GF-D8 (cell line): Measurements from ENCODE around the gene VSTM2L.

Experiments used
- DNase-seq: peaks from one replicate; lab custom pipeline; 2025; lab: John Stamatoyannopoulos, UW

VSTM2L gene

DNA sequence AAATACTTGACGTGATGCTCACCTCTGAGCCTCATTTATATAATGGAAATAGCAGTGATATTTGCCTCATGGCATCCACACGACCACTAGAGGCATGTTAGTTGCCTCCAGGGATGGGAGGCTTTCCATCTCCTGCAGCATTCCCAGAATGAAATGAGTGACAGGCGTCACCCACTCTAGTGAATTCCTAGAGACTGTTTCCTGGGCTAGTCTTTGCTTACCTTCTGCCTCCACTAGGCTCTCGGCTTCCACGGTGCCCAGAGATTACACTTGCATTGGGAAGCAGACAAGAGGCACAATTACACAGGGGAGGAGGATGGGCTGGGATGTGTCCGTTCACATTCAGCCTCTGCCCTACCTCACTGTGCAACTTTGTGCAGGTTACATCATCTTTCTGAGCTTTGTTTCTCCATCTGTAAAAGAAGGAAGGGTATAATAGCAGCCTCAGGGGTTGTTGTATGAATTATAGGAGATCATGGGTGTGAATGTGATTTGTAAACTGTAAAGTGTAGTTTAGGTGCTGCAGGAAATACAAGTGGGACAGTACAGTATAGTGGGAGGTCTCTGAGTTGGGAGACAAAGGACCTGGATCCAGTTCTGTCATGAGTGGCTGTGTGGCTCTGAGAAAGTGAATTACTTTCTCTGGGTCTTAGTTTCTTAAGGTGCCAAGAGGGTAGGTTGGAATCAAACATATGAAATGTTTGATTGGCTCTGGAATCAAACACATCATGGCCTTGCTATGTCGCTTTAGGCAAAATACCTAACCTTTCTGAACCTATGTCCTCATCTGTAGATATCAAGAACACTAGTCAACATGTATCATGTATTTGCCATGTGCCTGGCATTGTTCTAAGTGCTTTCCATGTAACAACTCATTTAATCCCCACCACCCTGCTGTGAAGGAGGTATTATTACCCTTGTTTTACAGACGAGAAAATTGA lies 3.6 kb upstream of the VSTM2L start:
- no peak for DNase-seq

DNA sequence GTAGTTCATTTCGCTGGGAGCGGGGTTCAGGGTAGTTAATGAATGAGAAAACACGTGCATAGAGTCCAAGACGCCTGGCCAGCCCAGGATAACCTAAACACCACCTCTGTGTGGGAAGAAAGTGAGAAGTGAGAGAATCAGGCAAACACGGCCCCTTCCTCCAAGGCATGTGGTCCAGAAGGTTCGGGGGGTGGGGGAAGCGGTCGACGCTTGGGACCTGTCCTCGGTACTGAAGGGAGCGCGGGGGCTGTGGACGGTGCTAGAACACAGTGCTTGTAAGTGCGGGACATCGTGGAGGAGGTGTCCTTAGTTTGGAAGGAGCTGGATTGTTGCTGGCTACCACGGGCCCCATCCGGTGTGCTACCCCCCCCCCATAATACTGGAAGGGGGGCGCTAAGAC lies 1.7 kb upstream of the VSTM2L start:
- DNase-seq = no peak

DNA sequence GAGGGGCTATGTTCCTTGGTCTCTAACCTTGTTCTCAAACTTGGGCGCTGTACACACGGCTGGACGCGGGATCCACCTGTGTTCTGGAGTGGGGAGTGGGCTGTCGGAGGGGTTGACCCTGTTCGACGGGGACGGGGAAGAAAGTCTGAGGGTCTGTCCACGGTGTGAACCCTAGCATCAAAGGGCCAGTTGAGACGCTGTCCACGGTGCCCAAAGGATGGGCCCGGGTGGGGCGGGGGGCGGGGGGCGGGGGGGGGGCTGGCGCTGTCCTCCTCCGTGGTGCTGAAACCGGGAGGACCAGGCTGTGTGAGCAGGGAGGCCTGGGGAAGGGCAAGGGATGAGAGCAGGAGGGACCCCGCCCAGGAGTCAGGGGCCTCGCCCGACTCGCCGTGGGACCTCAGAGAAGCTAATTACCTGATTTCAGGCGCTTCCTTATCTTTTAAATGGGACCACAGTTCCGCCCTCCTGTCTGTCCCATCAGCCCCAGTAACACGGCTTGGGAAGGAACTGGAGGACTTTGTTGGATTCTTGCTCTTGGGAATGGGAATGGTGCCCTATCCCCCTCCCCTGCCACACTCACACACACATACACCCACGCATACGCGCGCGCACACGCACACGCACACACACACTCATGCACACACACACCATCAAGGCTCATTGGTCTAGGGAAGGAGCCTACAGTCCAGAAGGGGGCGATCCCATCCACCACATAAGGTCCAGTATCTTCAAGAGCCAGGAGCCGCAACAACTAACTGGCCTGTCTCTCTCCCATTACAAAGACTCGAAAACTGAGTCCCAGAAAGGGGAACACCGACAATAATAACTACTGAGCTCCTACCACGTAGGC lies 1.0 kb upstream of the VSTM2L start:
- DNase-seq = no peak

DNA sequence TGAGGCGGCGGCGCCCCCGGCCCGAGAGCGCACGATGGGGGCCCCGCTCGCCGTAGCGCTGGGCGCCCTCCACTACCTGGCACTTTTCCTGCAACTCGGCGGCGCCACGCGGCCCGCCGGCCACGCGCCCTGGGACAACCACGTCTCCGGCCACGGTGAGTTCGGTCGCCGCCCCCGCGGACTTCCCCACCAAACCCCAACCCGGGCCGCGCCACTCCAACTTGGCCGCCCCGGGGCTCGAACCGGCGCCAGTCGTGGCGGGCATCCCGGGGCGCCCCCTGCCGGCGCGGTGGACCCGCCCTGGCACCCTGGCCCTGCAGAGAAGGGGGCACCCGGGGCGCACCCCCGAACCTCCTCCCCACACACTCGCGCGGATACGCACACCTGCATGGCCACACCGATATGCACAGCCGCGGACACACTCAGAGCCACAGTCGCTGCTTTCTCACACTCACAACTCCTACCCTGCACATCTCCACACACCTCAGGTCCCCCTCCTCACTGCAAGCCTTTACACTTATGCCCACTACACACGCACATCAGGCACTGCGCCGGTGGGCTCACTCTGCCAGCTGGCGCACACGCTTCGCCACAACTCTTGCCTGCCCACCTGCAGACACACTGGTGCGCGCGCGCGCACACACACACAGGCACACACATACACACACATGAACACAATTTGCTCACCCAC lies 535 bp downstream of the VSTM2L start:
- DNase-seq = no peak

DNA sequence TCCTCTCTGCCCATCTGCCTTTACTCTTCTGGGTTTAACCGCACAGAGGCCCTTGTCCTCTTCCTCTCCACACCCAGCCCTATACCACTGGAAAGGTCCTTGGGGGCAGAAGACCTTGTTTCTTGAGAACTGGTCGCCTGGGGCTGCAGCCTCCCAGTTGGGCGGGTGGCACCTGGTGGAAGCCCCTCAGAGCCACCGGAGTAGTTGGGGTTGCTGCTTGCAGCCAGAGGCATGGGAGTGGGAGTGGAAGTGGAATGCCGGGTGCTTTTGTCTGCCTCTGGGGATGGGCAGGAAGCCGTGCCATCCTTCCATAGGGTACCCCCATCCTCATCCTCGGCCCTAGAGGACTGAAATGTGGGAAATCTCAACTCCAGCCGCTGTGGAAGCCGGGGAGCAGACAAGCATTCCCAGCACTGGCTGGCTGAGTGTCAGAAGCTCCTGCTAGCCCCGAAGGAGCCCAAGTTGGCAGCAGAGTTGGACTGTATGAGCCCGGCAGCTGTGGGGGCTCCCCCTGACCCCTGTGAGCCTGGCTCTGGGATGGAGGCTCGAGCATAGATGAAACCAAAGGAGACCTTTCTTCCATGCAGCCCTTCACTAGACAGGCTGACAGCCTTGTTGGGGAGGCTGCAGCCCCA lies 1.2 kb downstream of the VSTM2L start:
- no peak for DNase-seq

DNA sequence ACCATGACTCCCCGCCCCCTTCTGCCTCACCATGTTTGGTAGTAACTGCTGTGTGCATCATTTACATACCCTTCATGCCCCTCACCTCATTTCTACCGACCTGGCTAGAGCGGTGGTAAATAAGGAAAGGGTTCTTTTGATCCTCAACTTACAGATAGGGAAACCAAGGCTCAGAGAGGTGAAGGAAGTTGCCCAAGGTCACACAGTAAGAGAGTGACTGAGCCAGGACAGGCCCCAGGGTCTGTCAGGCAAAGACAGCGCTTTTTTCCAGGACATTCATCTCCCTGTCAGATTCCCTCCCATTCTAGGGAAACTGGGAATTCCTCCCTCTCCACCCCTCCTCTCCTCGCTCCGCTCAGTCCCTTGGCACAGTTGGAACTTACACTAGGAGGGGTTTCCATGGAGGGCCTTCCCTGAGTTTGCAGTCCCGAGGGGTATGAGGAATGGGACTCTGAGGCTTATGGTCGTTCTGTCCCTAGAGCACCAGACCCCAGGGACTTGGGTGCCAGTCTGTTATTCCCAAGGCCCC lies 2.0 kb downstream of the VSTM2L start:
- no peak for DNase-seq

DNA sequence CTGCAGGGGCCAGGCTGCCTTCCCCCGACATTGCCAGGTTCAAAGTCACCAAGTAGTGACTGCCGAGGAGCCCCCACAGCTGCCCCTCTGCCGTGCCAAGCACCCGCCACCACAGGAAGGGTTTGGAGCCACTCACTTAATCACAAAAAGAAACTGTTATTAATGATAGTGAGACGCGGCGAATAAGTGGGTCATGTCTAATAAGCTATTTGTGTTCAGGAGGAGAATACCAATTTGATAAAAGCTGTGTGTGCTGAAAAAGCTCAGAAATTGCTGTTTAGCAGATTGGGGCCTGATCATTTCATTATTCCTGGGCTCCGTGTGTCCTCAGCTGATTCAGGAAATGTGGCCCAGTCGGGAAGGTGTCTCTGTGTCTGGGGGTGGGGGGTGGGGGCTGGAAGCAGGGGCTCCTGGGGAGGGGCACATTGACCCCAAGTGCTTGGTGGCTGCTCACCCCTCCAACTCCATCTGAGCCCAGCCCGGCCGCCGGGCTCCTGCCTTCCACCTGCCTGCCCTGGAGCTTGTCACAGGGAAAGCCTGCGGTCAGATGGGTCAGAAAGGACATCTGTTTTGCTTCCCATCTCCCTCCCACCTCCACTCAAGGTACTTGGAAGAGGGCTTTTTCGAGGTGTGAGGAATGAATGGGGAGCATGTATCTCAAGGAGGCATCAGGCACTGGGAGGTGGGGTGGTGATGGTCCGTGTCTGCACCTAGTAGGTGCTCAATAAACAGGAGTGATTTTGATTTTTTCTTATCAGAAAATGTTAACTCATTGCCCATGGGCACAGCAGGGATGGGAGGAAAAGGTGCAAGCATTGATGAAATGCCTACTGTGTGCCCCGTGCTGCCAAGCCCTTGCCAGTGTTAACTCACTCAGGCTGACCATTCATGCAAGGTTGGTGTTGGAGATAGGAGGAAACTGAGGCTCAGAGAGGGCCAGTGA lies 3.0 kb downstream of the VSTM2L start:
- DNase-seq = no peak

DNA sequence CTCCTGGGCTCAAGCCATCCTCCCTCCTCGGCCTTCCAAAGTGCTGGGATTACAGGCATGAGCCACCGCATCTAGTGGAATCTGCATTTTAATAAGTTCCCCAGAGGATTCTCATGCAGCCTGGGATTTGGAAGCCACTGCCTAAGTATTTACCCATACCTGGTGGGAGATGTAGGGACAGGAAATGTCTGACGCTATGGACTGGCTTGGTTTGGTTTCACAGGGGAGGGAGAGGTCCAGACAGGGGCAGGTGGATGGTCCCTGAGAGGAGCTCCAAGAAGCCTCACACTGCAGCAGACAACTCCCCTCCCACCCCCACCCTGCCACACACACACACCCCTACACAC lies 4.4 kb downstream of the VSTM2L start:
- no peak for DNase-seq

DNA sequence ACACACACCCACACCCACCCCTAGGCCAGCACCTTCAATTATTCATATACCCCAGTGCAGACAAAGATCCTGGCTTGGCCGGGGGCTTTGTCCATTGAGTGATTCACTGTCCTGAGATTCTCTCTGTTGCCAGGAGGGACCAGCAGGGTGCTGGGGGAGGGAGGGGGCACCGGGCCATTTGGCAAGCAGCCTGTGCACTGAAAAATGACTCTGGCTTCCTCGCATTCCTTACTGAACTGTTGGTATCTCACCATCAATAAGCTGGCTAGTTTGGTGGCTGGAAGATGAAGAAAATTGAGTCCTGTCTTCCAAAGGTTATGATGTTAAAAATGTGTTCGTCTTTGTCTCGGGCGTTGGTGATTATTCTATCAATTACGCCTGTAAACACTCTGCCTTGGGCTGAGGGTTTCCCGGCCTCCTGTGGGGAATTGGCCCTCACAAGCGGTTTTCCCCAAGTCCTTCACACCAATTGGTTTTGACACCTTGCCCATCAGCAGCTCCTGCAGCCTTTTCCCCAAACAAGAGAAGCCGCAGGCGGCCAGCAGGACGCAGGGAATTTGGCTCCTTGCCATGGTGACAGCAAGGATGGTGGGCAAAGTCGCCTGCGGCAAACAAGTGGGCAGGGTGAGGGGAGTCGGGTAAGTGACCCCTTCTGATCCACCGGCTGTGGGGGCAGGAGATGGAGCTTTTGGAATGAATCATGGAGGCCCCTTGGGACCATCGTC lies 4.9 kb downstream of the VSTM2L start:
- DNase-seq = no peak

DNA sequence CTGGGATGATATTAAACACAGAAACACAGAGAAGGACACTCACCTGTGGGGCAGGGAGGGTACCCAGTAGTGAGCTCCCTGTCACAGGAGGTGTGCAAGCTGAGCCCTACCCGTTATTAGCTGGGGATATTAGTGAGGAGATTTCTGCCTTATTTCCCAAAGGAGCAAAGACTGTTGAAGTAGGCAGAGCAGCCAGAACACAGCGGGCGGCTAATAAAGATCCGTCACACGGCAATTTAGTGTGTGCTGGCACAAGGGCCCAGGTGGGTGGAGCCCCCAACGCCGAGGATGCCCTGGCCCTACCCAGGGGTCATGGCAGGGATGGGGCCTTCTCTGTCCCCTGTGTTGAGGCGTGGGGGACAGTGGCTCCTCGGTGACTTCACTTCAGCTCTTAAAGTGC lies 8.3 kb downstream of the VSTM2L start:
- DNase-seq = no peak

DNA sequence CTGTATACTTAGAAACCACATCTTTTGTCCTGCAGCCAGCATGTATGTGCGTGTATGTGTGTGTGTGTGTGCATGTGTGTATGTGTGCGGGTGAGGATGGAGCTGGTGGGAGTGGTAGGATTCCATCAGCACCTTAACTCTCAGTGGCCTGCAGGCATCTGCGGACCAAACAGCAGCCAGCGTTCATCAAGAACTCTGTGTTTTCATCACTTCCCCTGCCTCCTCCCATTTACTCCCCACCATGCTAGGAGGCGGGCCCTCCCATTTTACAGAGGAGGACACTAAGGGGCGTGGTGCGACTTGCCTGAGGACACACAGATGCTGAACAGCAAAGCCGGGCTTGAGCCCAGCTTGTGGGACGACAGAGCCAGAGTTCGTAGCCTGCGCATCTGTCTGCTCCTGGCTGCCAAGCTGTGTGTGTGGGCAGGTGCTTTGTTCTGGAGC lies 8.9 kb downstream of the VSTM2L start:
- DNase-seq = no peak

DNA sequence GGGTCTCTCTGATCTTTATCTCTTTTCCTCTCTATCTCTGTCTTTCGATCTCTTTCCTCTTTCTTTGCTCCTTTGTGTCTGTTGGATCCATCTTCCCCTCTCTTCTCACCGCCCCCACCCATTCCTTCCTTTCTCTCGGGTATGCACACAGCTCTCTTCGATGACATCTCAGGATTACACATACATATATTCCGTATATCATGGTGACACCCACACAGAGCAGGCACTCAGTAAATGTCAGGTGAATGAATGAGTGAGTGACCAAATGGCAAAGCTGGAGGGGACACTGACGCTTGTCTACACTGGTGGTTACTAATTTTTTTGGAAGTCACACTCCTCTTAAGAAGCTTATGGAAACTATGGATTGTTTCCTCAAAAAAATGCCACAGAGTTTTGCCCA lies 9.9 kb downstream of the VSTM2L start:
- DNase-seq = no peak

DNA sequence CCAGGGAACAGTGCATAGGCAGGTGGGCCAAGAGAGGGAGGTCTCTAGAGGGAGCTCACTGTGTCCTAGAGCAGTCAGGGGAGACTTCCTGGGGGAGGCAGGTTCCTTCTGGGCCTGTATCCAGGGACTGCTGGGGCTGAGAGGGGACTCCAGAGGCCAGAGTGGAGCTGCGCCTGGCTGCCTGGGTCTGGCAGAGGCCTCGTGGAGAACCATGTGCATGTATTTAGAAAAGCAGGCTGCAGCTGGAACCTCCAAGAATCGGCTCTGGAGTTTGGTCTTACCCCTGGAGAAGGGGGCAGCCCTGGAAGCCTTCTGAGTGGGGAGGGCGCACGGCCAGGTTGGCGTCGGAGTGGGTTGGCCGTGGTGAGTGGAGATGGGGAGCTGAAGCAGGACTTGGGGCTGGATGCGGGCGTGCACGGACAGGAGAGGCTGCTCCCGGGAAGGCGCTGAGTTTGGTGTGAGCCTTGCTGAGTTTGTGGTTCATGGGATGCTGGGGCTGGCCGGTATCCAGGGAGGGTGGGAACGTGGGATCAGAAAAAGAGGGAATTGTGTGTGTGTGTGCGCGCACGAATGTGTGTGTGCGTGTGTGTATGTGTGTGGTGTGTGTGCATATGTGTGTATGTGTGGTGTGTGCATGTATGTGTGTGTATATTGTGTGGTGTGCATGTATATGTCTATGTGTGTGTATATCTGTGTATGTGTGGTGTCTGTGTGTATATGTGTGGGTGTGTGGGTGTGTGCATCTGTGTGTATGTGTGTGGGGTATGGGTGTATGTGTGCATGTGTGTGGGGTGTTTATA lies 10.8 kb downstream of the VSTM2L start:
- no peak for DNase-seq

DNA sequence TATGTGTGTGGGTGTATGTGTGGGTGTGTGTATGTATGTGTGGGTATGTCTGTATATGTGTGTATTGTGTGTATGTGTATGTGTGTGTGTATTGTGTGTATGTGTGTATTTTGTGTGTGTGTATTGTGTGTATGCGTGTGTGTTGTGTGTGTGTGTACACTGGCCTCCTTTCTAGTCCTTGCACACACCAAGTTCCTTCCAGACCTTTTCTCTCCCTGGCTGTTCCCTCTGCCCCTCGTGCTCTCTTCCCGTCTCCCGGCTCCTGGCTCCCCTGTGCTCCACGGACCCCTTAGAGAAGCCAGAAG lies 11.4 kb downstream of the VSTM2L start:
- no peak for DNase-seq

DNA sequence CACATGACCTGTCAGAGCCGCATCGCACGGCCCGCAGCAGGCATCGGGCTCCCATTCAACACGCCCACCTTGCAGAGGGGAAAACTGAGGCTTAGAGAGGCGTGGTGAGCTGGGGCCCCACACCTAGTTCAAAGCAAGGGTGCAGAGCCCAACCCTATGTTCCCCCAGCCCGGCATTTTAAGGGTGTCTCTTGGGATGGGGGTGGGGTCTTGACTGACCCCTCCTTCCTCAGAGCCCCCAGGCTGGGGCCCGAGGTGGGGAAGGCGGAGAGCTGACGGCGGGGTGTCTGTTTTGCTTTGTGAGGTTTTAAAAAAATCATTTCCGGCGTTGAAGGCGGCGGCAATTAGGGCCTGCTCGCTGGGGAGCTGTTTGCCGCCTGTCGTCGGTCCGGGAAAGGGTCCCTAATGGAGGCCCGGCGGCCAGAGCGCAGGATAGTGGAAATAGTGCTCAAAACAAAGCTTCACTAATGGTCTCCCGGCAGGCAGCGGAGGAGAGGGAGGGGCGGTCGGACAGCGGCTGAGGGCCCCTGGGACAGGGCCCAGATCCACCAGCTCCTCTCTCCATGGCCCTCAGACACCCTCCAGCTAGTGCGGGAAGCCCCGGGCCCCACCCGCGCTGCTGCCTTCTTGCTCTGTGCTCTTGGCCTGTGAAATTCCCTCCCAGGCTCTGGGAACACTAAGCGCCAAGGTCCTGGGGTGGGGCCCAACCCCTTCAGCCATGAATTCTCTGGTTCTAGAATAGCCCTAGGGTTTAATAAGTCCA lies 11.9 kb downstream of the VSTM2L start:
- DNase-seq = no peak

DNA sequence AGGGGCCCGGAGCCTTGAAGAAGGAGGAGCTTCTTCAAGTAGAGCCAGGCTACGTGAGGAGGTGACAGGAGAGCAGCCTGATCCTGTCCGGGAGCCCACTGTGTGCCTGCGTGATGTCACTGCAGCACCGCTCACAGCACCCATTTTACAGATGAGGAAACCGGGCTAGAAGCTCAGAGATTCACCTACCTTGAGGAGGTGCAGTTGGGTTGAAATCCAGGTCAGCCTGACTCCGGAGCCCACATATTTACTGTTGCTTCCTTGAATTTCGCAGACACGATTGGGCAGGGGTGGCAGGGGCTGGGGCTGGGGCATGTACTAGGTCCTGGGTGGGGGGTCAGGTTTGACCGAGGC lies 12.5 kb downstream of the VSTM2L start:
- no peak for DNase-seq

DNA sequence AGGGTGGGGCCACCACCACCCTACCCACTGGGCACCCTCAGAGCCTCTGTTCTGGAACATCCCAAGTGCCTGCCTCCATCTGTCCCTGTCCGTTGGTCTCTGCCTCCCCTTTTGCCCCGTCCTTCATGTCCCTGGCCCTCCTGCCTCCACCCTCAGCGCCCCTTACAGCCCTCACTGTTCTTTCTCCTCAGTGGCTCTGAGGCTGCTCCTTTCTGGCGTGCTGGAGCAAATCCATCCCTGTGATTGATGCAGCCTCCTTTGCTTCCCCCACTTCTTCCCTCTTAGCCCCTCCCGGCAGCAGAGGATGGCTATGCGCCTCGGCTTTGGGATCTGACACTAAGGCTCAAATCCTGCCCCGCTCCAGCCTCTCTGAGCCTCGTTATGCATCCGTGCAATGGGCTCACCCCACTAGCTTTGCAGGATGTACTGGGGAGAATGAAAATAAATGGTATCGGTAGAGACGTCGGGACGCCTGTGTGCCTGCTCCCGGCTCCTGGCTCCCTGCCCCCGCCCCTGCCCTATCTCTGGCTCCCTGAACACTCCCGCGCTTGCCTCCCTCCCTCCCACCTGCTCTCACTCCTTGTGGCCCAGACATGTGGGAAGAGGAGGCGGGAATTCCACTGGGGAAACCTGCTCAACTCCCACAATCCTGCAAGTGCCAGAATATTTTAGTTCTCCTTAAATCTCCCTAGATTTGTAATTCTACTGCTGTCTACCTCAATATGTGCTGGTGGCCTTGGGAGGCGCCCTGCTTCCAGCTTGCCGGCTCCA lies 13.1 kb downstream of the VSTM2L start:
- no peak for DNase-seq

DNA sequence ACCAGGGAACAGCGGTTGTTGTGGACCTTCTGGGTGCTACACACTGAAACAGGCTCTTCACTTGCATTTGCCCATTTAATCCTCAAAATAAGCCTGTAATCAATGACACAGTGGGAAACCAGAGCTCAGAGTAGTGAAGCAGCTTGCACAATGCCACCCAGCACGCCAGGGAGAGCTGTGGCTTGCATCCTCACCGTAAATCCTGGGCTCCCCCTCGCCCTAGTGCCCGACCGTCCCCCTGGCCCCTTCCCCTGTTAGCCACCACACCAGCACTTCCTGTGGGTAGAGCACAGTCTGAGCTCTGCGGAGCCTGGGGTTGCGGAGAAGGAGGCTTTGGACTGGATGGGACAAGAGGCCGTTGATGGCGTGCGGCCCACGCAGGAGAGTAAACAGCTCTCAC lies 14.5 kb downstream of the VSTM2L start:
- DNase-seq = no peak
